Measurements from ENCODE around the gene ADAMTSL2.

ADAMTSL2 gene

GRCh38 chr9:133608889-133609288 is 74.4 kb downstream of the ADAMTSL2 start:
- no peak overlapping the region for H3K27ac ChIP-seq (ENCODE audit: low read length)
- no peaks in the 10 kb centered on the region for H3K36me3 ChIP-seq (replicated peaks; ENCODE audit: low read depth, low read length)
- H4K20me1 ChIP-seq (ENCODE audit: insufficient read depth, low read length) = no peaks in the 10 kb centered on the region
- H3K4me3 ChIP-seq (ENCODE audit: low read length) = no peak overlapping the region
- H3K9ac ChIP-seq (ENCODE audit: low read length) = no peak overlapping the region
- TF ChIP-seq EZH2phosphoT487 (IDR thresholded peaks at IDR 0.05; ENCODE audit: low read depth) (no peak), CTCF (IDR thresholded peaks at IDR 0.05; ENCODE audit: low read depth, low read length) (no peak)
- no peak overlapping the region for H2AFZ ChIP-seq (ENCODE audit: low read depth, low read length)
- H3K4me1 ChIP-seq (ENCODE audit: low read length) = no peaks in the 10 kb centered on the region
- no peaks in the 10 kb centered on the region for H3K79me2 ChIP-seq (ENCODE audit: low read length)
- no peaks in the 10 kb centered on the region for H3K9me3 ChIP-seq (ENCODE audit: insufficient read depth, low read length)
- H3K4me2 ChIP-seq (ENCODE audit: low read length) = no peak overlapping the region
- peaks cover 54% of the 10 kb centered on the region for H3K27me3 ChIP-seq (ENCODE audit: low read depth, low read length)

- peaks cover 50% of the 10 kb centered on the region for H3K27me3 ChIP-seq (ENCODE audit: low read depth, low read length)
- no peak within 1 kb of the TSS for H3K27ac ChIP-seq (ENCODE audit: low read length)
- TF ChIP-seq EZH2phosphoT487 (IDR thresholded peaks at IDR 0.05; ENCODE audit: low read depth) (no peak), CTCF (IDR thresholded peaks at IDR 0.05; ENCODE audit: low read depth, low read length) (no peak)
- no peak within 1 kb of the TSS for H3K4me2 ChIP-seq (ENCODE audit: low read length)
- H3K9me3 ChIP-seq (ENCODE audit: insufficient read depth, low read length) = no peaks in the 10 kb centered on the region
- no peaks in the 10 kb centered on the region for H4K20me1 ChIP-seq (ENCODE audit: insufficient read depth, low read length)
- H3K4me1 ChIP-seq (ENCODE audit: low read length) = no peaks in the 10 kb centered on the region
- H3K36me3 ChIP-seq (replicated peaks; ENCODE audit: low read depth, low read length) = no peaks in the 10 kb centered on the region
- H3K4me3 ChIP-seq (ENCODE audit: low read length) = no peak within 1 kb of the TSS
- H3K79me2 ChIP-seq (ENCODE audit: low read length) = no peaks in the 10 kb centered on the region
- H2AFZ ChIP-seq (ENCODE audit: low read depth, low read length) = no peak within 1 kb of the TSS
- no peak within 1 kb of the TSS for H3K9ac ChIP-seq (ENCODE audit: low read length)
These were observed 75.0 kb downstream of the ADAMTSL2 start, which contains the start of gene FAM163B for GRCh38 chr9:133609311-133610098. Gene FAM163B, minus strand, starts transcription at chr9:133609389. Its CDS starts 29,166 bp downstream, at chr9:133580223.

GRCh38 chr9:133610845-133611244 is 76.3 kb downstream of the ADAMTSL2 start:
- no peaks in the 10 kb centered on the region for H3K79me2 ChIP-seq (ENCODE audit: low read length)
- no peak overlapping the region for H3K4me3 ChIP-seq (ENCODE audit: low read length)
- H3K4me1 ChIP-seq (ENCODE audit: low read length) = no peaks in the 10 kb centered on the region
- no peaks in the 10 kb centered on the region for H3K36me3 ChIP-seq (replicated peaks; ENCODE audit: low read depth, low read length)
- no peak overlapping the region for H2AFZ ChIP-seq (ENCODE audit: low read depth, low read length)
- no peak overlapping the region for H3K9ac ChIP-seq (ENCODE audit: low read length)
- H3K27ac ChIP-seq (ENCODE audit: low read length) = no peak overlapping the region
- no peaks in the 10 kb centered on the region for H4K20me1 ChIP-seq (ENCODE audit: insufficient read depth, low read length)
- H3K27me3 ChIP-seq (ENCODE audit: low read depth, low read length) = peaks cover 47% of the 10 kb centered on the region
- H3K4me2 ChIP-seq (ENCODE audit: low read length) = no peak overlapping the region
- no peaks in the 10 kb centered on the region for H3K9me3 ChIP-seq (ENCODE audit: insufficient read depth, low read length)
- TF ChIP-seq EZH2phosphoT487 (IDR thresholded peaks at IDR 0.05; ENCODE audit: low read depth) (no peak), CTCF (IDR thresholded peaks at IDR 0.05; ENCODE audit: low read depth, low read length) (no peak)

- H2AFZ ChIP-seq (ENCODE audit: low read depth, low read length) = no peak overlapping the region
- H3K27ac ChIP-seq (ENCODE audit: low read length) = no peak overlapping the region
- H3K36me3 ChIP-seq (replicated peaks; ENCODE audit: low read depth, low read length) = no peaks in the 10 kb centered on the region
- H3K4me3 ChIP-seq (ENCODE audit: low read length) = no peak overlapping the region
- no peaks in the 10 kb centered on the region for H3K9me3 ChIP-seq (ENCODE audit: insufficient read depth, low read length)
- TF ChIP-seq EZH2phosphoT487 (IDR thresholded peaks at IDR 0.05; ENCODE audit: low read depth) = no peak
- no peak for TF ChIP-seq CTCF (IDR thresholded peaks at IDR 0.05; ENCODE audit: low read depth, low read length)
- no peak overlapping the region for H3K9ac ChIP-seq (ENCODE audit: low read length)
- no peaks in the 10 kb centered on the region for H3K4me1 ChIP-seq (ENCODE audit: low read length)
- H3K79me2 ChIP-seq (ENCODE audit: low read length) = no peaks in the 10 kb centered on the region
- H4K20me1 ChIP-seq (ENCODE audit: insufficient read depth, low read length) = no peaks in the 10 kb centered on the region
- H3K27me3 ChIP-seq (ENCODE audit: low read depth, low read length) = peaks cover 41% of the 10 kb centered on the region
- H3K4me2 ChIP-seq (ENCODE audit: low read length) = no peak overlapping the region
These were observed 77.5 kb downstream of the ADAMTSL2 start for GRCh38 chr9:133612051-133612450.
